ENCODE data around the gene MIA.
"Not testable (repeated sequence)": the region's sequence is repeated elsewhere in the genome, so short reads cannot be mapped to it uniquely, and the experiment has no call there.

The MIA gene

DNA sequence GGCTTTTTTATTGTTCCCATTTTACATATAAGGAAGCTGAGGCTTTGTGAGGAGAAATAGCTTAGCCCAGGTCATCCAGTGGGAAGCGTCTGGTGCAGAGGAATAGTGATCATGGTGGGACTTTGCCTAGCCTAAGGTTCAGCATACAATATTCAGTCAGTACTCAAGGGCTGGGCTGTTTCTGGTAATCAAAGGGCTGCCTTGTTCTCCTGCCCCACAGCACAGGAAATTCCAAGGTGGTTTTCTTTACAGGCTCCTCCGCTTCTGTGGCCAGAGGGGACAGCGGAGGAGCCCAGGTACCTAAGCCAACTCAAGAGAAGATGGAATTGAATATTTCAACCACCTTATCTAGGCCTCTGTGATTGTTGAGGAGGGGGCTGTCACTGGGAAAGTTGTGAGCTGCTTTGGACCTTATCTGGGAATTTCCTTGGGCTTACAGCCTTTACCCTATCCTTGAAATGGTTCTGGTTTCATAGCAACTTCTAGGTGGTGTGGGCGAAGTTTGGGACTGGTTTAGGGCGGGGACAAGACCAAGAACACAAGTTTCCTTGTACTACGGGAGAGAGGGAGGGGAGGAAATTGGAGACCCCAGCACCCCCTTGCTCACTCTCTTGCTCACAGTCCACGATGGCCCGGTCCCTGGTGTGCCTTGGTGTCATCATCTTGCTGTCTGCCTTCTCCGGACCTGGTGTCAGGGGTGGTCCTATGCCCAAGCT lies at the start of gene MIA:
Gene MIA, plus strand, starts transcription at position 606 of the 716 bp plus-strand sequence. Its CDS starts 22 bp downstream, at position 628.
- no peak for DNase-seq

DNA sequence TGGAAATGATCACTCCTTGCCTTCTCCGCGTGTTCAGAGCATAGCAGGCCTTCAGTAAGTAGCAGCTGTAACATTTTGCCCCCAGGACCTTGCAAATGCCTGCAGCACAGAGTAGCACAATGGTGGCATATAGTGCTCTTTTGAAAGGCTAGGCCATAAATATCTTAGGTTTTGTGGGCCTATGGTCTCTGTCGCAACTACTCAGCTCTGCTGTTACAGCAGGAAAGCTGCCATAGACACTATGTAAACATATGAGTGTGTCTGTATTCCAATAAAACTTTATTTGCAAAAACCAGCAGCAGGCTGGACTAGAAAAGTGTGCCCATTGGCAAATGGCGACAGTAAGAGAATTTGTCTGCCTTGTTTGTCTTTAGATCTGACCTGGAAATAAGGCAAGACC lies 49.0 kb upstream of the MIA start:
- no peak for DNase-seq

DNA sequence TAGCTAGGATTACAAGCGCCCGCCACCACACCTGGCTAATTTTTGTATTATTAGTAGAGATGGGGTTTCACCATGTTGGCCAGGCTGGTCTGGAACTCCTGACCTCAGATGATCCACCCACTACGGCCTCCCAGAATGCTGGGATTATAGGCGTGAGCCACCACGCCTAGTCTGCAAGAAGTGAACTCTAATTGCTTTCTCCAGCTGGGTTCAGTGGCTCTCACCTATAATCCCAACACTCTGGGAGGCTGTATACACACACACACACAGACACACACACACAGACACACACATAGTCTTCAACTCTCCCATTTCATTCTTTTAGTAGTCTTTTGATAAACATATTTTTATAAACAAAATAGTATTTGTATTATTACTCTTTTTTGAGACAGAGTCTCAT lies 45.3 kb upstream of the MIA start:
- not testable (repeated sequence) for DNase-seq

DNA sequence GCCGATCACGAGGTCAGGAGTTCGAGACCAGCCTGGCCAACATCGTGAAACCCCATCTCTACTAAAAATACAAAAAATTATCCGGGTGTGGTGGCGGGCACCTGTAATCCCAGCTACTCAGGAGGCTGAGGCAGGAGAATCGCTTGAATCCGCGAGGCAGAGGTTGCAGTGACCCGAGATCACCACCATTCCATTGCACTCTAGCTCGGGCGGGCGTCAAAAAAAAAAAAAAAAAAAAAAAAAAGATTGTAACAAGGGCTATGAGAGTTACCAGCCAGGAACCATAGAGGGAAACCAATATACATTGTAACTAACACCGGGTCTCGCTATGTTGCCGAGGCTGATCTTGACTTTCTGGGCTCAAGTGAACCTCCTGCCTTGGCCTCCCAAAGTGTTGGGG lies 43.0 kb upstream of the MIA start:
- DNase-seq, result not testable (repeated sequence)

DNA sequence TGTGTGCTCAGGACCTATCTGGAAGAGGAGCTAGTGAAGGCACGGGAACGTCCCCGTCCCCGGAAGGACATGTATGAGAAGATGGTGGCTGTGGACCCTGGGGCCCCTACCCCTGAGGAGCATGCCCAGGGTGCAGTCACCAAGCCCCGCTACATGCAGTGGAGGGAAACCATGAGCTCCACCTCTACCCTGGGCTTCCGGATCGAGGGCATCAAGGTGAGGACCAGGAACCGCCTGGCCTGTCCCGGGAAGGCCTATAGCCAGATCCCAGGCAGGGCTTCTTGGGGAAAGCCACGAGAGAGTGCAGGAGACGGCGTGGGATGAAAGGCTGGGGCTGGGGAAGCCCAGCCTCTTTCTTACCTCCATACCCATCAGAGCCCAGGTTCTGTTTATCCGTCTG lies 42.2 kb upstream of the MIA start:
- DNase-seq, result no peak

DNA sequence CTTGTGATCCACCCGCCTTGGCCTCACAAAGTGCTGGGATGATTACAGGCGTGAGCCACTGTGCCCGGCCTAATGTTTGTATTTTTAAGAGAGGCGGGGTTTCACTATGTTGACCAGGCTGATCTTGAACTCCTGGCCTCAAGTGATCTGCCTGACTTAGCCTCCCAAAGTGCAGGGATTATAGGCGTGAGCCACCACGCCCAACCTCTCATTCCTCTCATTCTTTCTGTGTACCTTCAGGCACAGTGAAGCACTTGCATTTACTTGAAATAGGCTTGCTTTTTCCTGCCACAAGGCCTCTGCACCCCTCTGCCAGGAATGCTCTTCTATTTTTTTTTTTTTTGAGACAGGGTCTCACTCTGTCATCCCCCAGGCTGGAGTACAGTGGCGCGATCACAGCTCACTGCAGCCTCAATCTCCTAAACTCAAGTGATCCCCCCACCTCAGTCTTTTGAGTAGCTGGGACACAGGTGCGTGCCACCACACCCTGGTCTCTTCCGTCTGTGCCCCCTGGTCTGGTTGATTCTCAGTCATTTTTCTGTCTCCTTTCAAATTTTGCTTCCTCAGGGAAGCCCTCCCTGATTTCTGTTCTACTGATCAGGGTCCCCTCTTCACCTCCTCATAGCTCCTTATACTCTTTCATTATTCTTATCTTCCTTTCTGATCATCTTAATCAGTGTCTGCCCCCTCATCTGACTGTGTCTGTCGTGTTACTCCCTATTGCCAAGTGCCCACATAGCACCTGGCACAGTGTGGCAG lies 40.1 kb upstream of the MIA start:
- DNase-seq, result no peak

DNA sequence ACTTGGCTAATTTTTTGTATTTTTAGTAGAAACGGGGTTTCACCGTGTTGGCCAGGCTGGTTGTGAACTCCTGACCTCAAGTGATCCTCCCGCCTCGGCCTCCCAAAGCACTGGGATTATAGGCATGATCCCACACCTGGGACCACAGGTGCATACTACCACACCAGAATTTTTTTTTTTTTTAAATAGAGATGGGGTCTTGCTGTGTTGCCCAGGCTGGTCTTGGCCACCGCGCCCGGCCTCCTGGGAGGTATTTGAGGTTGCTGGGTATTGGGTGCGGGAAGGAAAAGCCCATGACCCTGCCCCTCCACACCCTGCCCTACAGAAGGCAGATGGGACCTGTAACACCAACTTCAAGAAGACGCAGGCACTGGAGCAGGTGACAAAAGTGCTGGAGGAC lies 38.7 kb upstream of the MIA start:
- DNase-seq, result no peak

DNA sequence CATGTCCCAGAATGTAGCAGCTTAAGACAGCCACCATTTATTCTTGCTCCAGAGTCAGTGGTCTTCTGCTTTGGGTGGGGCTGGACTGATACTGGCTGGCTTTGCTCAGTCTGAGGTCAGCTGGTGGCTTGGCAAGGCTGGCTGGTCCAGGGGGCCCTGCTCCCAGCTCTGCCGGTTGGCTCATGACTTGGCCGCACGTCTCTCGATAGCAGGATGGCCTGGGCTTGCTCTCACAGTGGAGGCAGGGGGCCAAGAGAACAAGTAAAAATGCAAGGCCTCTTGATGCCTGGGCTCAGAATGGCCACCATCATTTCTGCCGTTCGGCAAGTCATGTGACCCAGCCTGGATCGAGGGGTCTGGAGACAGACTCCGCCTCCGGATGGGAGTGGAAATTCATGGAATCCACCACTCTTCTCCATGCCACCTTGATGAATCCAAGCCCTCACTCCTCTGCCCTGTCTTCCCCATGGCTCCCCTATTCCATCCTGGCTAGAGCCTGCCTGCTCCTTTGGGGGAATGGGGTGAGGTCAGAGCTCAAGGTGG lies 38.1 kb upstream of the MIA start:
- no peak for DNase-seq

DNA sequence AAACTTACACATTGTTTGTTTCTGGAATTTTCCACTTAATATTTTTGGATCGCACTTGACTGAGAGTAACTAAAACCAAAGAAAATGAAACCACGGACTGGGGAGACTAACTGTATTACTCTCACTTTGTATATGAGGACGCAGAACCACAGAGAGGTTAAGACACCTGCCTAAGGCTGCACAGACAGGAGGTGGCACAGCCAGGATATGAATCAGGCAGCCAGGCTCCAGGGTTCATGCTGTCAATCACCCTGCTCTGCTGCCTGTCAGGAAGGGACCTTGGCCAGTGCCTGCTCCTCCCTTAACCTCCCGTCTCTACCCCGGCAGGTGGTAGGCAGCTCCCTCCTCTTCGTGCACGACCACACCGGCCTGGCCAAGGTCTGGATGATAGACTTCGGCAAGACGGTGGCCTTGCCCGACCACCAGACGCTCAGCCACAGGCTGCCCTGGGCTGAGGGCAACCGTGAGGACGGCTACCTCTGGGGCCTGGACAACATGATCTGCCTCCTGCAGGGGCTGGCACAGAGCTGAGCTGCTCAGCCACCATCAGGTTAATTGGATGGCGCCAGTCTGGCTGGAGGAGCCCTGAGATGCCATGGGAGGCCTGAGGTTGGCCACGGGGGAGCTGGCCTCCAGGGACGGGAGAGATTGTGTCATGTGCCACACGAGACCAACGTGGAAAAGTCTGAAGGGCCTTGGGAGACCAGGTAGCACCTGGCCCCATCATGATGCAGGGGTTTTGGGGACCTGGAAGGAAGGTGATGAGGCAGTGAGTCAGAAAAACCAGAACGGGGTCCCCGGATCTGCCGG lies 36.1 kb upstream of the MIA start:
- DNase-seq, result no peak

DNA sequence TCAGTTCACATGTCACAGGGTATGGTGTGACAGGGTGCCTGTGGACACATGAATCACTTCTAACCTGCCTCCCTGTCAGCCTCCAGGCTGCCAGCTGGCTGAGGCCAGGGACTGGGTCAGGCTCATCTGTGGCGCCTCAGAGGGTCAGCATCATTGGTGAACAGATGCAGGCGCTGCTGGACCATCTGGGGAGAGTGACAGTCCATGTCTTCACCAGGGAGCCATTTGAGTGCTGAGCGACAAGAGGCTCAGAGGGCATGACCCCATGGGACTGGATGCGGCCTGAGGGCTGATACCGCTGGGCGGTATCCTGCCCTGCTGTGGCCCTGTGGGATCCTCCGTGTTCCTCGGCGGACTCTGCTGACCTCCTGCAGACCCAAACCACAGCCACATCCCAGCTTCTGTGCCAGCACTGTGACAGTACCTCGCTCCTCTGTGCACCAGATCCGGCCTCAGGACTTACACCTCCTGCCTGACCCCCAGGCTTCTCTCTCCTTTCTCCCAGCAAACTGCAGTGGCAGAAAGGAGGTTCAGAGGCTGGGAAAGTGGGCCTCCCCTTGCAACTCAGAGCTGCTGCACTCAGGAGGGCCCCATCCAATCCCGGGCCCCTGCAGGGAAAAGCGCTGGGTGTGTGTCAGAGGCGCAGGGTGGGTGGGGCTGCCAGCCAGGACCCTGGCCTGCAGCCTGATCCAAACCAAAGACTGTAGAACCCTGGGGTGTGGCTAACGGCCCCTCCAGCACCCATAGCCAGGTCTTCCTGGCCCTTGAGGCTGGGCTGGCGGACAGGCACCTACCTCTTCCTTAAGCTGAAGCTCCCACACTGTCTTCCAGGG lies 35.2 kb upstream of the MIA start:
- no peak for DNase-seq

DNA sequence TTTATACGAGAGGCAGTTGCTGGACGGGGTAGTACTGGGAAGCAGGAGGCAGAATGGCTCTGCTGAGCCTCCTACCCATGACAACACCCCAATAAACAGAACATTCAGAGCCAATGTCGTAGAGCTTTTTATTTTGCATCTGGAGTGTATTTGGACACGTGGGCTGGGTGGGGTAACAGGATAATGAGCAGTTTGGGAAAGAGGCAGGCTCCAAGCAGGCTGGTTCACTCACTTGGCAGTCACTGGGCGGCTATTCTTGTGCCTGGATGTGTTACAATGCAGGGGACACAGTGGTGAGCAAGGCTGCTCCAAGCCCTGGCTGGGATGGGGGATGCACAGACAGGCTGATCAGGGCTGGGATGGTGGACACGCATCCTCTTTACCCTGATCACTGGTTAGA lies 34.6 kb upstream of the MIA start:
- no peak for DNase-seq

DNA sequence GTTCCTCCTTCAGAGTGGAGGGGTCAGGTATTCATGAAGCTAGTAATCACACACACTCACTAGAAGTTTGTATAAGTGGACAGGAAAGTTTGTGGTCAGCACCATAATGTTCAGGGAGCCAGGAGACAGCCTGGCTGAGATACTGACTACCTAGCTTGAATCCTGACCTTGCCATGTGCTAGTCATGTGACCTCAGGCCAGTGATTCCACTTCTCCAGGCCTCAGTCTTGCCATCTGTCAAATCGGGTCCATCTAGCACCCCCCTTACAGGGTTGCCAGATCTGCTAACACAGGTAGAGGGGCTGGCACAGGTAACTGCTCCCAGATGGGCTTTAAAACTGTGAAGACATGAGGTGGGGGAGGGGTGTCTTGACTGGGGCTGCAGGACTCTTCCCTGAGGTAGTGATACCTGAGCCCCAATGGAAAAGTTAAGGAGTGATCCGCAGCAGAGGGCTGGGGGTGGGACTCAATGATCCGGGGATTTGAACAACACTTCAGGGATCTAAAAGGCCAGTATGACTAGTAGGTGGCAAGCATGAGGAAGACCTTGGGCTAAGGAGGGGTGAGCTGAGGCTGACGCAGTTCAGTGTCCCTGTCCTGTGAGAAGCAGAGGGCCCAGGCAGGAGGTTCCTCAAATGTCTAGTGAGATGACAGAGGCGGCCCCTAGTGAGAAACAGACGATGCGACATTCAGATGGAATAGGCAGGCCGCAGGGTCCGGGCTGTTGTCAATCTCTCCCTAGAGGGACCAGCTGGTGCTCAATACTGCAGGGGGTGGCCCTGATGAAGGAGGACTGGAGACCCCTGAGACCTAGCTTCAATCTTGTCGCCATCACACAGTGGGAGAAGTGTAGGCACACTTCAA lies 33.6 kb upstream of the MIA start:
- no peak for DNase-seq

DNA sequence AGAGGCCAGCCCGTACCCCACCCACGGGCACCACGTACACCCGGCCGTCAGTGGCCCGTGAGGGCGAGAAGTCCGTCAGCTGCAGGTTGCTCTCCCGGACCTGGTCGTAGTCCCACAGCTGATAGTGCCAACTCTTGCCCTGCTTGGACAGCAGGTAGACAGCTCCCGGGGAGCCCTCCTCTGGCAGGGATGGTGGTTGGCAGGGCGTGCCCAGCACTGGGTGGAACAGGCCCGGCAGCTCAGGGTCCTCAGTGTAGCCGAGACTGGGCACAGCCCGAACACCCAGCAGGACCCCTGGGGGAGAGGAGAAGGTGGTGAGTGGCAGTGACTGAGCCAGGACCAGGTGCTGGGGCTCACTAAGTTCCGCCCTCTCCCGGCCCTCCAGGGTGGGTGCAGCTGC lies 32.8 kb upstream of the MIA start:
- DNase-seq, result no peak

DNA sequence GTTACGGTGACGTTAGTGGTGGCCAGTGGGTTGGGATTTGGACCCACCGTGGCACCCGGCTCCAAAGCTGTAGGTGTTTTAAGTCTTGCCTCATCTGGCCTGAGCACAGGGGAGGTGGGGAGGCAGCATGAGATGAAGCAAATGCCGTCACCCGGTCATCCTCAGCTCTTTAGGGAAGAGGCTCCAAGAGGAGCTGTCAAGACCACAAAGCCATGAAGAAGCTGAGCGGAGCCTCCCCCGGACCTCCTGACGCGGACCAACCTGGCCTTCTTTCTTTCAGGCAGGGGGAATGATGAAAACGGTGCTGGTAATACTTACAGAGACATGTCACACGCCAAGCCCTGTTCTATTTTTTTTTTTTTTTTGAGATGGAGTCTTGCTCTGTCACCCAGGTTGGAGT lies 32.4 kb upstream of the MIA start:
- no peak for DNase-seq

DNA sequence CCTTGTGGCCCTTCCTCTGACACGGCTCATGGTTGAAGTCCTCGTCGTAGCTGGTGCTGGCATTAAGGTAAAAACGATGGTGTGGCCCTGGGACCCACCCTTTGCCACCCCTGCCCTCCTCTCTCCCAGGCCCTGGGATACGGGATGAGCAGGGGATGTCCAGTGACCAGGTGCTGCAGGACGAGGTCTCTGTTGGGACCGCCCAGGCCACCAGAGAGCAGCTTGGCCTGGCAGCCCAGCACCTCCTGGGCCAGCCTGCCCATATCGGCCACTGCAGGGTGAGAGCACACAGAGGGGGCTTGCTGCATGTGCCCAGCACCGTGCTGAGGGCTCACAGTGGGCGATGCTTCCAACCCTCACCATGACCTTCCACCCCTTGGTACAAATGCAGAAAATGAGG lies 31.4 kb upstream of the MIA start:
- no peak for DNase-seq

DNA sequence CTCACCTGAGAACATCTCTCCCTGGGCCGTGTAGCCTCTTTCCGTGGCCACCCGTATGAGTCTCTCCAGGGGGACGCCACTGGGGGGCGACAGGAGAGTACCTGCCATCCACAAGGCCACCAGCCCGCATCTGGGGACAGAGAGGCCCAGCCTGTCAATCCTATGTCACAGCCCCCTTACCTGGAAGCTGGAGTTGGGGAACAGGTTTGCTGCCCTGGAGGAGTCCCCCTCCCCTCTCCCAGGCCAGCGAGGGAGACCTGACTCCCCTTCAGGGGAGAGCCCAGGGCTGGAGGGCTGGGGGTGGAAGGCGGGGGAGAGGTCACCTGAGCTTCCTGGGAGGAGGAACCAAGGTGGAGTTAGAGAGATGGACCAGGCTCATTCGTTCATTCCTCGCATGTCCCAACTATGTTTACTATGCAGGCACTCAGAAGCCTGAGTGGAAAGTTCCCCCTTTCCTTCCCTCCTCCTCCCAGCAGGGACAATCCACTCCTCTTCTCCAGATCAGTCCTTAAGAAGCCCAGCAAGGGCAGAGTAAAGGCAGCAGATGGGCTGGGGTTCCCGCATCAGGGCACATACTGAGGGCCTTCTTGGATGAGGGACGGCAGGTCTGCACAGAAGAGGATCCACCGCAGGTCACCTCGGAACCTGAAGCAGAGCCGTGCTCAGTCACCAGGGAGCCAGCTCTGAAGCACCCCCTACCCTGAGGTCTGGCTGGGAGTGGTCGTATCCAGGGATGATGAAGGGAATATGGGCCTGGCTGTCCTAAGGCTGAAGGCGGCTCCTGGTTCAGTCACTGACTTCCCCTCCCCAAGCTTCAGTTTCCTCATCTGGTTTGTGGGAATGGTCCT lies 30.5 kb upstream of the MIA start:
- DNase-seq, result no peak

DNA sequence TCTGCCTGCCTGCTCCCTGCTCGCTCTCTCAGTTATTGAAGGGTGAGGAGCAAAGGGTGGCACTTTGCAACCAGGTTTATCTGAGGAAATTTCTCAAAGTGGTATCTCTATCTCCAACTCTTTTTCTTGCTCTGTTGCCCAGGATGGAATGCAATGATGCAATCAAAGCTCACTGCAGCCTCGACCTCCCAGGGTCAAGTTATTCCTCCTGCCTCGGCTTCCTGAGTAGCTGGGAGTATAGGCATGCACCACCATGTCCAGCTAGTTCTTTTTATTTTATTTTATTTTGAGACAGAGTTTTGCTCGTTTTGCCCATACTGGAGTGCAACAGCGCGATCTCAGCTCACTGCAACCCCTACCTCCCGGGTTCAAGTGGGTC lies 29.9 kb upstream of the MIA start:
- DNase-seq, result no peak

DNA sequence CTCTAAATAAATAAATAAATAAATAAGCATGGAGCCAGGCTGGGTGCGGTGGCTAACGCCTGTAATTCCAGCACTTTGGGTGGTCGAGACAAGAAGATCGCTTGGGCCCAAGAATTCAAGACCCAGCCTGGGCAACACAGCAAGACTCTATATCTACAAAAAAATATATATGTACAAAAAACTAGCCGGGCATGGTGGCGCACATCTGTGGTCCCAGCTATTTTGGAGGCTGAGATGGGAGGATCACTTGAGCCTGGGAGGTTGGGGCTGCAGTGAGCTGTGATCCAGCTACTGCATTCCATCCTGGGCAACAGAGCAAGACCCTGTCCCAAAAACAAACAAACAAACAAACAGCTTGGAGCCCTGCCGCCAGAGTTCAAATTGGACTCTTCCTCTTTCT lies 27.8 kb upstream of the MIA start:
- DNase-seq, result no peak

DNA sequence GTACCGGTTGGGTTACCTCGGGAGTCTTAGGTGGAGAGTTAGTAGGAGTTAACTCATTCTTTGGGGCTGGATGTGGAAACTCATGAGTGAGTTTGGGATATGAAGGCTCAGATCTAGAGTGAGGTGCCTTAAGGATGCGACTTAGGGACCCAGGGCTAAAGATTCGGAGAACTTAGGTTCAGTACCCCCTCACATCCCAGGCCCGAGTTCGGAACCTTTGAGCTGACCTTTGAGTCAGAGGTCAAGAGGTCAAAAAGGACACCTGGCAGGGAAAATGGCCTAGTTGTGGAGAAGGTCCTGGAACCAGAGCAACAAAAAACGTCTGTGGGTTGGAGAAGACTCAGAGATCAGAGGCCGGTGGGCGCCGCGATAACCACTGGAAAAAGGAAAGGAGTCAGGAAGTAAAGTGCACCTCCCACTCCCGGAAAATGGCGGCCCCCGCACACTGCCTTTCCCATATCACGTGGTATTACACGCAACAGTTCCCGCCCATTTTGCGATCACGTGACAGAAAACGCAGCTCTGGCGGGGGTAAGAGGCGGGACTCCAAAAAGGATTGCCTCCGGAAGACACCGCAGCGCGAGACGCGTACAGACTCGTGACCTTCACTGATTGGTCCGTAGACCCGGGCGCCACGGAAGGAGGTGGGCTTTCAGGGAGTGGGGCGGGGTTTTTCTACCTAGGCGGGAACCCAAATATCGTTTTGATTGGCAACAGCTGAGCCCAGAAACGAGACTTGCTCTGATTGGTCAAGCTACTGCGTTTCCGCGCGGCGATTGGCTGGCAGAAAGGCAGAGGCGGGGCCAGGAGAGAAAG lies 25.1 kb upstream of the MIA start, which contains the start of gene ACTMAP:
Gene ACTMAP, minus strand, starts transcription at position 420 of the 816 bp plus-strand sequence. CDS start 674 bp downstream, outside the sequence.
- peak; percentile 100 for DNase-seq
